C4-2B (cell line): ENCODE results near the gene GANAB.

Experiments used
- CTCF ChIP-seq: fragments of 450-650 bp; conservative IDR thresholded peaks from 2 replicates; pipeline ENCODE4 v1.5.1; 2017; ENCODE audit warnings: mild to moderate bottlenecking
- ZFX ChIP-seq: fragments of 450-650 bp; IDR thresholded peaks from 2 replicates; pipeline ENCODE4 v1.6.1; 2017

- no peak for TF ChIP-seq CTCF
- no peak for TF ChIP-seq ZFX
These were observed 1.2 kb upstream of the GANAB start for GRCh38 chr11:62647609-62648005.
